Erythroblast (primary cell): ENCODE data around the gene SV2C.

Source experiments
- GATA1 ChIP-seq: IDR thresholded peaks from 2 replicates; pipeline ENCODE4 v1.6.1; 2011; ENCODE audit warnings: low read depth, mild to moderate bottlenecking, control low read depth, low read length, moderate library complexity
- POLR2A ChIP-seq: IDR thresholded peaks from 2 replicates; pipeline ENCODE4 v1.6.1; 2011; ENCODE audit warnings: mild to moderate bottlenecking, low read length

DNA sequence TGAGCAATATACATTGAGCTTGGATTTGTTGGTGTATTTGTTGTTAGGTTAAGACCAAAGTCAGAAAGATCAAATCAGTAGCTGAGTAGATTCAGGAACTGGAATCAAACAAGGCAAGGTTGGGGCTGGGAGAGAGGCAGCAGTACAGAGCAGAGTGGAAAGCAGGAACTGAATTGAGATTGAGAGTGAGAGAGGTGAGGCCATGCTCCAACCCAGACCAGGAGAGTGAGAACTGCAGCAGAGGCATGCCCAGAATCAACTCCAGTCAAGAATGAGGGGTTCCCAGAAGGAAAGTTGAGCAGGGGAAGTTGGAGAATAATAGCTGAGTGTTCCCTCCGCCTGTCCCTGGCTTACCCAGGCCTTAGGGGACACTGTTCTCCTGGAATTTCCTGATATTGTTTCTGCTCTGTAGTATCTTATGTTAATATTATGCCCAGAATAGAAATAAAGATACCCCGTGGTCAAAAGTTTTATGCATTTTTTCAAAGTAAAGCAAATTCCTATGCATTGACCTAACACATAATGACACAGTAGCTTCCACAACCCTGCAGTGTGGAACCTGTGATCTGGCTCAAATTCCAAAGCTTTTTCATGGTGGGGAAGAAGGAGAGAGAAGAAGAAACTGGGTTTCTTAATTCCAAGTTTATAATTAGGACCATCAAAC is 82.7 kb downstream of the SV2C start:
- TF ChIP-seq POLR2A (no peak), GATA1 (no peak)
